ENCODE data around the gene ULK2.

GRCh38 chr17:19876529-19877161 lies 8.9 kb upstream of the ULK2 start:
- TF ChIP-seq CTCF (IDR thresholded peaks at IDR 0.05) (no peak), EP300 (IDR thresholded peaks at IDR 0.05) (no peak), POLR2A (IDR thresholded peaks at IDR 0.05) (no peak)
